Esophagus squamous epithelium (tissue), 4 donors: ENCODE results near the gene RNF149.

ENCODE experiments used
- CTCF ChIP-seq, 6 experiments: fragments of 450-650 bp in 4 of 6; fragments of 200-600 bp in 2 of 6; sonication (generic) in 2 of 6; IDR thresholded peaks; one replicate each; pipeline ENCODE4 v1.5.1; 2016 to 2019; ENCODE audit warnings: antibody characterized with exemption in 6 of 6, mild to moderate bottlenecking in 4 of 6, moderate library complexity in 4 of 6
- POLR2A ChIP-seq, 4 donors: fragments of 450-650 bp; IDR thresholded peaks; one replicate each; pipeline ENCODE4 v1.6.1; 2017; ENCODE audit warnings: antibody characterized with exemption in 4 of 4, mild to moderate bottlenecking in 4 of 4, moderate library complexity in 3 of 4

- TF ChIP-seq POLR2A (IDR thresholded peaks at IDR 0.05) = no peak
- no peak for TF ChIP-seq CTCF (IDR thresholded peaks at IDR 0.05)
Measured at GRCh38 chr2:101264360-101264939, 44.1 kb downstream of the RNF149 start.
